ENCODE measurements around the gene GUCY2D.
"Not testable (repeated sequence)": the region's sequence is repeated elsewhere in the genome, so short reads cannot be mapped to it uniquely, and the experiment has no call there.

The GUCY2D gene

DNA sequence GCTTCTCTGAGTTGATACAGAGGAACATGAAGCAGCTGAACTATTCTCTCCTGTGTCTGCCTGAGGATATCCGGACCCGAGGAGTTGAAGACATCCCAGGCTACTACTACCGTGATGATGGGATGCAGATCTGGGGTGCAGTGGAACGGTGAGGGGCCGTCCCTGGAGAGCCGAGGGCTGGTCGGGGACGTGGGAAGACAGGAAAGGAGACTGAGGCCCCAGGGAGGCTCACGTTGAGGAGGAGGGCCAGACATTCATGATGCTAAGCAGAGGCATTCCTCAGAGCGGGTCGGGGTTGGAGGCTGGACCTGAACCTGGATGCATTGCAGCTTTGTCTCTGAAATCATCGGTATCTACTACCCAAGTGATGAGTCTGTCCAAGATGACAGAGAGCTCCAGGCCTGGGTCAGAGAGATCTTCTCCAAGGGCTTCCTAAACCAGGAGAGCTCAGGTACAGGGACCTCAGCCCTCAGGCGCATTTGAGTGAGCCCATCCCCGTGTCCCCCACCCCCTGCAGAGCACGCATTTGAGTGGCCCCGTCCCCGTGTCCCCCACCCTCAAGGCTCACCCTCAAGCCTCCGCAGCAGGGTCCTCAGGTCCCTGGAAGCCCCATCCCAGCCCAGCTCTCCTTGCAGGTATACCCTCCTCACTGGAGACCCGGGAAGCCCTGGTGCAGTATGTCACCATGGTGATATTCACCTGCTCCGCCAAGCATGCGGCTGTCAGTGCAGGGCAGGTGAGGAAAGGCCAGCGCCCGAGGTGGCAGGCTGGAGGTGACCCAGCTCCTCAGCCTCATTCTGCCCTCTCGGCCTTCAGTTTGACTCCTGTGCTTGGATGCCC is 44.7 kb downstream of the GUCY2D start:
- DNase-seq = no peak

DNA sequence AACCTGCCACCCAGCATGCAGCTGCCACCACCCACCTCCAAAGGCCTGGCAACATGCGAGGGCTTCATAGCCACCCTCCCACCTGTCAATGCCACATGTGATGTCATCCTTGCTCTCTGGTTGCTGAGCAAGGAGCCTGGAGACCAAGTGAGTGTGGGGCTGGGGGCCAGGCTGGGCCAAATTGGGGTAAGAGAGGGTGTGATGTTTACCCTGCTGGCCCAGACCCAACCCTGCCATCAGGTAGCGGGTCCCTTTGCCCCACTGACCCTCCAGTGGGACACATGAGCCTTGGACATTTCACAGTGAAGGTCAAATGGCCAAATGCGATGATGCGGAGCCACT is 45.3 kb downstream of the GUCY2D start:
- DNase-seq = no peak

DNA sequence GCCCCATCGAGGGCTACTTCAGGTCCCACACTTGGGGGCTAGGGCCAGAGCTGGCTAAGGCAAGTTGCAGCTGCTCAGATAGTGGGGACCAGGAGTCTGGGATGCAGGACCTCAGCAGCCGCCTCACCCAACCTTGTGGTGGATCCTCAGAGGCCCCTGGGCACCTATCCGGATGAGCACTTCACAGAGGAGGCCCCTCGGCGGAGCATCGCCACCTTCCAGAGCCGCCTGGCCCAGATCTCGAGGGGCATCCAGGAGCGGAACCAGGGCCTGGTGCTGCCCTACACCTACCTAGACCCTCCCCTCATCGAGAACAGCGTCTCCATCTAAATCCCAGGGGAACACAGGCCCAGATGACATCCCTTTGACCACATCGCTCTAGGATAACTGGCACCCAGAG is 45.8 kb downstream of the GUCY2D start:
- no peak for DNase-seq

DNA sequence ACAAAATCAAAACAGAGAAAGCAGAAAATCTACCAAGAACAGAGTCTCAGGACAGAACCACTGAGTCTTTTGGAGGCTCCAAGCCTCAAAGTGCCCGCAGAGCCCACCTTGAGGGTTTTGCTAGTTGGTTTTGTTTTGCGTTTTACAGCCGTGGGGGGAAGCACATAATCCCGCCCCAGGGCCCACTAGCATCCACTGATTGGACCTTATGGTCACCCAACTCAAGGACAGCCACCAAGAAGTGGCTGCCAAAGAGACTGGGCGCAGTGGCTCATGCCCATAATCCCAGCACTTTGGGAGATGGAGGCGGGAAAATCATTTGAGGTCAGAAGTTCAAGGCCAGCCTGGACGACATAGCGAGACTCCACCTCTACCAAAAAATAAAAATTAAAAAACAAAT is 46.3 kb downstream of the GUCY2D start:
- DNase-seq = no peak

DNA sequence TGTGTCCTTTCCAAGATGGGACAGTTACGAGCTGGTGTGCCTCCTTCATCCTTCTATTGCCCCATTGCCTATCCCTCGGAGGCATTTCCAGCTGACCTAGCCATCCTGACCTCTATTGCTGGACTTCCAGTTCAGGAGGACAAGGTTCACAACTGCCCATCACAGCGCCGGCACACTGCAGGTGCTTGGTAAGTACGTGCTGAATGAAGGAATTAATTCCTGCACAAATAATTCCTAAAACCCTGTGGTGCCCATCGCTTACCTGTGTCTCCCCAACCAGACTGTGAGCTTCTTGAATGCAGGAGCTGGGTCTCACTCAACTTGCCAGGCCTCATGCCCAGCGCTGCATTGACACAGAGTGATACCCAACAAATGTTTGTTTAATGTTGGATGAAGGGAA is 49.4 kb downstream of the GUCY2D start:
- DNase-seq = no peak

DNA sequence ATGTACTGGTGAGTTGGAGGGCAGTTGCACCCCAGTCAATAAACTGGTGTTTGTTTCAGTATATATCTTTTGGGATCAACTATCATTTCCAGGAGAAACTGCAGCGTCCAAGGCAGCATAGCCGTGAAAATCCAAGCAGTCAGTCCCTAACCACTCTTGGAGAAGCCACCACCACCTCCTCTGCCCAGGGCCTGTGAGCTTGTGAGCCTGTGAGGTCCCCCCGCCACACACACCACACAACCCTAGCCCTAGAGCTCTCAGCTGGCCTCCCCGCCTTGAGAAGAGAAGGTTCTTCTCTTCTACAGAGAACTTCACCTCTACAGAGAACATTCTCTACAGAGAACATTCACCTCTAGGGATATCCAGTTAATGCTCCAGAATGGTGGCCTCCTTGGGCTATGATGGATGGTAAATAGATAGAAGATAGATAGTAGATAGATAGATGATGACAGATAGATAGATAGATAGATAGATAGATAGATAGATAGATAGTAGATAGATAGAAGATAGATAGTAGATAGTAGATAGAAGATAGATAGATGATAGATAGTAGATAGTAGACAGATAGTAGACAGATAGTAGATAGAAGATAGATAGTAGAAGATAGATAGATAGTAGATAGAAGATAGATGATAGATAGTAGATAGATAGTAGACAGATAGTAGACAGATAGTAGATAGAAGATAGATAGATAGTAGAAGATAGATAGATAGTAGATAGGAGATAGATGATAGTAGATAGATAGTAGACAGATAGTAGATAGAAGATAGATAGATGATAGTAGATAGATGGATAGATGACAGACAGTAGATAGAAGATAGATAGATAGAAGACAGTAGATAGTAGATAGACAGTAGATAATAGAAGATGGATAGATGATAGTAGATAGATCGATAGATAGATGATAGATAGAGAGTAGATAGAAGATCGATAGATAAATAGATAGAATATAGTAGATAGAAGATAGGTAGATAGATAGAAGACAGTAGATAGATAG is 50.1 kb downstream of the GUCY2D start:
- no peak for DNase-seq

DNA sequence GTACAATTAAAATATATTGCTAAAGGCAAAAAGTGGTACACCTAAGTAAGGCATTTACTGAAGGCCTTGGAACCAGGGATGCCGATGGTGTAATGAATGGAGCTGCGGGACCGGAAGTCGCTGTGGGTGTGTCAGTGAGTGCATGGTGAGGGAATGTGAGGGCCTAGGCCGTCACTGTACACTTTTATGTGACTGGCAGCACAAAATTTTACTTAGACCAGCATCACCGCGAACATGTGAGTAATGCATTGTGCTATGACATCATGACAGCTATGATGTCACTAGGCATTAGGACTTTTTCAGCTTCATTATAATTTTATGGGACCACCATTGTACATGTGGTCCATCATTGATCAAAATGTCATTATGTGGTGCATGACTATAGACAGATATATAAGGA is 51.2 kb downstream of the GUCY2D start:
- DNase-seq = no peak

DNA sequence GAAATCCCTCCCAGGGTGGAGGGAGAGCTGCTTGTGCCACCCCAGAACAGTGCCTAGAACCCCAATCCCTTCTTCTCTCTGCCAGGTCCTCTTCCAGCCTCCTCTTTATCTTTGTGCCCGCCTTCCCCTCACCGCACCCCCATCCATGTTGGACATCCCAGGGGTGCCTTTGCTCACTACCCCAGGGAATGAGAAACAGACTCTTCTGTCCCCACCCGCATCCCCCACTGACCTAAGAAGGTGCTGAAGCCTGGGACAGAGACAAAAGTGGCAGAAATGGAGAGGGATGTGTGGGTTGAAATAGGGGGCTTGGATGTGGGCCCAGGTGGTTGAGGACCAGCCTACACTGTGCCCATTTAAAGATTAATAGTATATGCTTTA is 53.4 kb downstream of the GUCY2D start:
- DNase-seq = no peak

DNA sequence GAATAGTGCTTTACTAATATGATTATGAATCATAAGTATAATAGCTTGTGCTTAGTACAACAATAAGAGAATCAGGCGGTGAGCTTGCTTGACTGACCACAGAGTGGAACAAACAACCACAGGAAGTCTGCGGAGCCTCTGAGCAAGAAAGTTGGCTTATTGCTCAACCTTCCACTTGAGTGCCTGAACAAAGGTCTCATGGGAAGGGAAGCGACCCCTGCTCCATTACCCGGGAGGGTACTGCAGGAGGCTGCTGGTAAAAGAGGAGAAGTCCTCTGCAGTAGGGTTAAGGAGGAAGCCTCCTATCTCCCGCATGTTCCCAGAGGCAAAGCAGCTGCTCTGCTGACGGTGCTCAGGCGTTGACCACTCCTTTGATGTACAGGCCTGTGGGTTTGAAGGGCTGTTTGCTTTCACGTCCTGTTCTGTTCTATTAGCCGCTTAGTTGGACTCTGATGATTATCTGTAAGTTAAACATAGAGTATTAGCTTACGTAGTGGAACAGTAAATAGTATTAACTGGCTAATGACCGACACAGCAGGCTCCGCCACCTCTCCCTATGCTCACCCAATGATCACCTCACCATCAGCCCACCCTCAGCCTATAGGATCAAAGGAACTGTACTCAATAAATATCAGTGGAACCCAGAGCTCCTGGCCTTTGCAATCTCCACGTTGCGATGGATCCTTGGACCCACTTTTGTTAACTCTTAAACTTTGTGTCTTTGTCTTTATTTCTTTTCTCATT is 54.0 kb downstream of the GUCY2D start:
- DNase-seq = no peak

DNA sequence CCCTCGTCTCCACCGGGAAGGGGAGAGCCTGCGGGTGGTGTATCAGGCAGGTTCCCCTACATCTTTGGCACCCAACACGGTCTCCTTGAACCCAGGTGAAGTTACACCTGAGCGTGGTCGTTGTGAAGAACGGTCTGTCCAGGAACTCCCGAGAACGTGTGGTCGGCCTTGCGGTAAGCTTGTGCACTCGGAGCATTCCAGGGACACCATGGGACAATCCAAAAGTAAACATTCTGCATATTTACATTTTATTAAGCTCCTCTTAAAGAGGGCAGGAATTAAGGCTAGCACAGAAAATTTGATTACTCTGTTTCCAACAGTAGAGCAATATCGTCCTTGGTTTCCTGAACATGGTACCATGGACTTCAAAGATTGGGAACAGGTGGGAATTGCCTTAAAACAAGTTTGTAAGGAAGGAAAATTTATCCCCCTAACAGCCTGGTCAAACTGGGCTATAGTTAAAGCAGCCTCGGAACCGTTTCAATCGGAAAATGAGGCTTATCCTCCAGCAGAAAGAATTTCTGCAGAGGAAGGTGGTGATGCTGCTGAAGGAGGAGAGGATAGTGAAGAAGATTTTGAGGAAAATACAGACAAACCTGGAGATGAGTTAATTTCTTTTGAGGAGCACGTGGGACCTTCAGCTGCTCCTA is 54.7 kb downstream of the GUCY2D start:
- no peak for DNase-seq

DNA sequence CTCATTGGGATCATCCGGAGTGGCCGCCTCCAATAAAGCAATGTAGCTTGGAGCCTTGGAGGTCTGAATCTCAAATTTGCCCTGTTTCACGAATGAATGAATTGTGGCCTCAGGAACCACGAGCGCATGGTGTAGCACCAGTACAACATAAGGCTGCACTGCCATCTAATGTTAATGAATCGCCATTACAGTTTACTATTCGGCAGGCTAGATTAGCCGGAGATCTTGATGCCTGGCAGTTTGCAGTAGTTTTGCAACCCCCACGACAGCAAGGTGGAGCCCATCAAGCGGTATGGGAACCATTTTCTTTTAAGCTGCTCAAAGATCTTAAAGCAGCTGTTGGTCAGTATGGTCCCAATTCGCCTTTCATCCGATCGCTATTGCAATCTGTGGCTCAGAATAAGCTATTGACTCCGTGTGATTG is 55.3 kb downstream of the GUCY2D start:
- no peak for DNase-seq

DNA sequence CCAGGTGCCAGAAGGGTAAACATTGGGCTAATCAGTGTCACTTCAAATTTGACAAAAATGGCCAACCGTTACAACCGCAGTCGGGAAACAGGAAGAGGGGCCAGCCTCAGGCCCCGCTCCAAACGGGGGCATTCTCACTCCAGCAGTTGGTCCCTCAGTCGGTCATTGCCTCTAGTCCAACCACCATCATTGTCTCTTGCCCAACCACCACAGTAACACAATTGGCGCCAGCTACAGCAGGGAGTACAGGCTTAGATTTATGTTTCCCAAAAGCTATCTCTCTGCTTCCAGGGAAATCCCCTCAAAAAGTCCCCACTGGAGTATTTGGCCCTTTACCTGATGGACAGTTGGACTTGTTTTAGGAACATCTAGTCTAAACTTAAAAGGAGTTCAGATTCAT is 56.7 kb downstream of the GUCY2D start:
- DNase-seq = no peak

DNA sequence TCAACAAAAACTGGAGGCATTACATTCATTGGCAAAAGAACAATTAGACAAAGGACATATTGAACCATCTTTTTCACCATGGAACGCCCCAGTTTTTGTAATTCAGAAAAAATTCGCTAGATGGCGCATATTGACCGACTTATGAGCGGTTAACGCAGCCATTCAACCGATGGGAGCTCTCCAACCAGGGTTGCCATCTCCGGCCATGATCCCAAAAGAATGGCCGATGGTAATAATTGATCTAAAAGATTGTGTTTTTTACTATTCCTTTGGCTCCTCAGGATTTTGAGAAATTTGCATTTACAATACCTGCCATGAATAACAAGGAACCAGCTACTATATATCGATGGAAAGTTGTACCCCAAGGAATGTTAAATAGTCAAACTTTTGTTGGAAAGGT is 57.9 kb downstream of the GUCY2D start:
- DNase-seq = peak; percentile 68

DNA sequence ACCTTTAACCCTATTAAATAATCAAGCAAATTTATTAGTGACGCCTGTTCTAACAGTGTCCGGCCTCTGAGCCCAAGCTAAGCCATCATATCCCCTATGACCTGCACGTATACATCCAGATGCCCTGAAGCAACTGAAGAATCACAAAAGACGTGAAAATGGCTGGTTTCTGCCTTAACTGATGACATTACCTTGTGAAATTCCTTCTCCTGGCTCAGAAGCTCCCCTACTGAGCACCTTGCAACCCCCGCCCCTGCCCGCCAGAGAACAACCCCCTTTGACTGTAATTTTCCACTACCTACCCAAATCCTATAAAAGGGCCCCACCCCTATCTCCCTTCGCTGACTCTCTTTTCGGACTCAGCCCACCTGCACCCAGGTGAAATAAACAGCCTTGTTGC is 59.4 kb downstream of the GUCY2D start:
- DNase-seq = not testable (repeated sequence)

DNA sequence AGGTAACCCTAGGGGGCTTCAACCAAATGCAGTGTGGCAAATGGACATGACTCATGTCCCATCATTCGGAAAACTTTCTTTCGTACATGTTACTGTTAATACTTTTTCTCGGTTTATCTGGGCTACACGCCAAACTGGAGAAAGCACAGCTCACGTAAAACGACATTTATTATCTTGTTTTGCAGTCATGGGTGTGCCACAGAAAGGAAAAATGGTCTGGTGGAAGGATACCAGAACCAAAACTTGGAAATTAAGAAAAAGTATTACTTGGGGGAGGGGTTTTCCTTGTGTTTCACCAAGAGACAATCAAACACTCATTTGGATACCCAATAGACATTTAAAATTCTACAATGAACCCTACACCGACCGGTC is 60.0 kb downstream of the GUCY2D start:
- DNase-seq = no peak

DNA sequence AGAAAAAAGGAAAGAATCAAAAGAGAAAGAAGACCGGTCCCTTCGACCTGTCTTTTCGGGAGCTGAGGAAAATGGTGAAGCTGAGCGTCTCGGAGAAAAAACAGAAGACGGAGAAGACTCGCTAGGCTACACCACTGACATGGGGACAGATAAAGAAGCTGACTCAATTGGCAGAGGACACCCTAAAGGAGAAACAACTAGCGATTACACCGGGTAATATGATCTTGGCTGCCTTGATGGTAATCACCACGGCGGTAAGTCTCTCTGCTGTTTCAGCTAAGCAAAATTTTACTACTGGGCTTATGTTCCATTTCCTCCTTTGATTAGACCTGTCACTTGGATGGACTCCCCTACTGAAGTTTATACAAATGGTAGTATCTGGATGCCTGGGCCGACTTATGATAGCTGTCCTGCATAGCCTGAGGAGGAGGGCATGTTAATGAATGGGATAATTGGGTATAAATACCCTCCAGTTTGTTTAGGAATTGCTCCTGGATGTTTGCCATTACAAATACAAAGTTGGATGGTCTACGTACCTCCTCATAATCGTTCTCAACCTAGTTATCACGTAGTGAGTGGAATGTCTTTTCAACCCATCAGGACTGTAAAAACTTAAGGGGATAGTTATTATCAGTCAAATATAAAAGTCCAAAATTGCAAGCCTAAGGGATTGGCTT is 60.5 kb downstream of the GUCY2D start:
- no peak for DNase-seq

DNA sequence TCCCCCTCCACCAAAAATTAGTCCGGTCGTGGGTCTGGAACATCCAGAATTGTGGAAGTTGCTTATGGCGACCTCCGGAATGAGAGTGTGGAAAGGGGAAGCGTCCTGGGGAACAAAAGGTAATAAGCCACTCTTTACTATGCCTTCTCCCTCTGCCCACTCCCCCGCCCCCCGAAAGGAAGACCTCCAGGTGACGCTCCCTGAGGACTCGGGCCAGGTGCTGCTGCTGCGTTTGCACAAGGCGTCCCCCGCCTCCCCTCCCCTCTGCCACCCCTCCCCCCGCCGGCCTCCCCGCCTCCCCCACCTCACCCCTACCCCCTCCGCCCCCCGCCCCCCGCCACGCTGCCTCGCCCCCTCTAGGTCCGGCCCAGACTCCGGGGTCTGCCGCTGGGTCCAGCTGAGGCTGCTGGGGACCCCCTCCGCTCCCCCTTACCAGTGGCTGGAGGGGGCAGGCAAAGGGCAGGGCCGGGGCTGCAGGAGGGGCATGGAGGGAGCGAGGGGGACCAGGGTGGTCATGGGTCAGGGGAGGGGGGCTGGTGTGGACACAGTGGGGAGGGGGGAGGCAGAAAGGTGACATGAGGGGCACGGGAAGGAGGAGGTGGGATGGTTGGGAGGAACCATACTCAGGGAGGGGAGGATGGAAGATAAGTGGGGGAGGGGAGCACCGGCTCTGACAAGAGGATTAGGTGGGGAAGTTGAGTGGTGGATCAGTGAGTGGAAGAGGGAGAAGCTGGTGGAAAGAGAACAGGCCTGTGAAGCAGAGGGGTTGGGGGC is 61.5 kb downstream of the GUCY2D start:
- no peak for DNase-seq

DNA sequence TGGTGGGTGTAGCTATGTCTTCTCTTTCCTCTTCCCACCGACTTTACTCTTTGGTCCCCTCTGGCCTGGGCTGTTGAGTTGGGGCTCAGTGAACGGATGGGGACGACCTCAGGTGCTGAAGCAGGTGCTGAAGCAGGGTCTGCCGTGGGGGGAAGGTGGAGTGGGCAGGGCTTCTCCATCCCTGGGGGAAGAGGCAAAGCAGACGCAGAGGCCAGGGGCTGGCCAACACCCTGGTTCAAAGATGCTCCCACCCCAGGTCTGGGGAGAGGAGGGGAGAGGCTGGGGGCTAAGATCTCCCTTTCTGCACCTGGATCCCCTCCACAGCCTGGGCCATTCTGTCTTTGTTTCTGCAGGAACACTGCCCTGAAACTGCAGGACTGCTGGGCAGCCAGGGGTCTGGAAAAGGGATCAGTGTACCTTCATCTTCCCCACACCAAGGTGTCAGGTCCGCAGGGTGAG is 62.2 kb downstream of the GUCY2D start:
- no peak for DNase-seq

DNA sequence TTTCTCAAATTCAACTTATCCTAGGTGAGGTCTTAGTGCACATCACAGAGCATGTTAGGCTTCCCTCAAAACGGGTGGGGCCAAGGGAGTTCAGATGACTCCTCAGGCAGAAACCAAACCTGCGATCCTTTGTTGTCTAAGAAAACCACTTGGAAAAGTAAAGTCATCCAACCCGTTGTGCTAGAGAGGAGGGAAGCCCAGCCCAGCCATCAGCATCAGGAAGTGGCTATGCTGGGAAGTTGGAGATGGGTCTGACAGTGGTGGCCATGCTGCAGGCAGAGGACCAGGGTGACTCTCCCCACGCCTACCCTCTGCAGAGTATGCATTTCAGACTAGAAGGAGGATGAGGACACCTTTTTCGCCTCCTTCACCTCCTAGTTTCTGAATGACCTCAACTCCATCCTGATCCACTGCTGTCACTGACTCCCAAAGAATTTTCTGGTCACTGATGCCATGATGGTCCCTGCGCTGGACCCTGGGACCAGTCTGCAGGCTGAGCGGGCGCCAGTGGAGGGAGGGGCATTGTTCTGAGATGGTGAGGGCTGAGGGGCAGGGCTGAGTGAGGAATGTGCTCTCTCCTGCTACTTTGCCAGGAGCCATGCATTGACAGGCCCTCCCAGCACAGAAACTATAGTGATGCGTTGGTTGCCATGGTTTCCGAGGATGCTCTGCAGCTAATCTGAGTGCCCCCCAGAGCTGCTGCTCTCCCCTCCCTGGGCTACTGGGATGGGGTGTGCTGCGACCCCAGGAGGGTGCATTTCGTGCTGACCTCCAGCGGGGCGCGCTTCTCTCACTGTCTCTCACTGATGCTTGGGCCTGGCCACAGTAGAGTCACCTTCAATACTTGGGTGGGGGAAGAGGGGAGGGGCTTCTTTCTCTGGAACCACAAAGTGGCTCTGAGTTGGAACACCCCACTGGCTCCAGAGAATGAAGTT is 64.7 kb downstream of the GUCY2D start:
- DNase-seq = no peak

DNA sequence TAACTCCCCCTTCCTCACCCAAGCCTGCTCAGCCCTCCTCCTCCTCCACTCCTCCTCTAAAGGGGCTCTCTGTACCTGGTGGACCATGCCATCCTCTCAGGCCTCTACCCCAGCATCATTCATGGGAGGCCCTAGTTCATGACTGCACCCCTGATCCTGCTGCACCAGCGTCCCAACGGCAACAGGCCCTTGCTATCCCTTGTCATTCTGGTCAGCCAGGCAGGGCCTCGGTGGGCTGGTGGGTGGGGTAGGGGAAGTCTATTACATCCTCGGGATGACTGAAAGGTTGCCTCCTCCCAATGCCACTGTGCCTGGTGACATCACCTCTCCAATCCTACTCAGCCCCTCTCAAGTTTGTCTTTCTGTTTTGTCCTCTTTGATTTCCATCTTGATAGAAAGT is 65.4 kb downstream of the GUCY2D start:
- no peak for DNase-seq

All from activated CD8-positive, alpha-beta memory T cell treated with anti-CD3 and anti-CD28 coated beads, Interleukin-2, amount 50 U/mL, for 48 hours (primary cell).